ACC112 (cell line): ENCODE results near the gene TMC1.
"Not testable (repeated sequence)": the region's sequence is repeated elsewhere in the genome, so short reads cannot be mapped to it uniquely, and the experiment has no call there.

Experiments
- H2AFZ ChIP-seq: fragments of 200-600 bp; sonication (generic); one replicate; pipeline ENCODE4 v1.6.0; 2017; ENCODE audit warnings: antibody characterized with exemption, low read length; ENCODE audit not compliant: unreplicated experiment
- H3K27ac ChIP-seq: fragments of 200-600 bp; sonication (generic); 2 replicates; pipeline ENCODE4 v1.5.1; 2014; ENCODE audit warnings: low read depth, mild to moderate bottlenecking, antibody characterized with exemption, low read length, moderate library complexity
- H3K27me3 ChIP-seq: fragments of 200-600 bp; sonication (generic); 2 replicates; pipeline ENCODE4 v1.6.1; 2014; ENCODE audit warnings: mild to moderate bottlenecking, antibody characterized with exemption, low read length, moderate library complexity, mixed read lengths; ENCODE audit not compliant: insufficient read depth
- H3K36me3 ChIP-seq: fragments of 200-600 bp; sonication (generic); 2 replicates; pipeline ENCODE4 v1.6.1; 2016; ENCODE audit warnings: mild to moderate bottlenecking, antibody characterized with exemption, low read length, moderate library complexity, mixed read lengths; ENCODE audit not compliant: insufficient read depth
- H3K4me1 ChIP-seq: fragments of 200-600 bp; sonication (generic); one replicate; pipeline ENCODE4 v1.6.1; 2016; ENCODE audit warnings: low read length, mixed read lengths; ENCODE audit not compliant: insufficient read depth, unreplicated experiment, control insufficient read depth
- H3K4me3 ChIP-seq: fragments of 200-600 bp; sonication (generic); 2 replicates; pipeline ENCODE4 v1.5.1; 2014; ENCODE audit warnings: mild to moderate bottlenecking, low read depth, low read length
- H3K79me2 ChIP-seq: fragments of 200-600 bp; sonication (generic); one replicate; pipeline ENCODE4 v1.6.0; 2016; ENCODE audit warnings: low read length; ENCODE audit not compliant: control insufficient read depth, unreplicated experiment, insufficient read depth

The TMC1 gene

DNA sequence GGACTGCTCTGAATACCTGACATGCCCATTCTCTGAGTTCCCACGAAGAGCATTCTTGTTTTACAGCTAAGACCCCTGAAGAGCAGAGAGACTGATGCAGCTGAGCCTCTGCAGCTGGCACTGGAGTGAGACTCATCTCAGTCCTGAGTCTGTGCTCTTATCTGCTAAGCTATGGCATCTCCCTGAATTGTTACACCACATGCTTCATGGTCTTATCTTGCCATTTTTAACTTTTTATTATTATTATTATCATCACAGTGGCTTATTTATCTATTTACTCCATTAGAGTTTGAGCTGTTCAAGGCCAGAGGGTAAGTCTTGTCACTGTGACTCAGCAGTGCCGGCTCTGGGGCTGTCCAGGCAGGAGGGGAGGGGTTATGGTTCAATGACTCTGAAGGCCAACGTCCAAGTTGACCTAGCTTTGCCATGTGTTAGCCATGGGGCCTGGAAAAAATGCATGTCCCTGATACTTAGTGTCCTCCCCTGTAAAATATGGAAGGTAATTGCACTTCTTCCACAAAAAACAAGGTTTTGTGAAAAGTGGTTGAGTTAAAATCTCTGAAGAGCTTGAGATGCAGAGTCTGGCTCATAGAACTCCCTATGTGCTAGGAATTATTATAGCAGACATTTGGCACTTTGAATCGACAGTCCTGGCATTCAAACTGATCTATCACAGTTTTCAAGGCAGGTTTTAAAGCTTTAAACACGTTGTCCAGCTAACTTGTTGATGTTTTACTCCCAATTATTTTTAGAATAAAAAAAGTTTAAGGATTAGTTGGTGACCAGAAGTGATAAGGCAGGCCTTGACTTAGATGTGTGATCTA lies 336.9 kb downstream of the TMC1 start:
- no peaks in the 10 kb centered on the region for H3K79me2 ChIP-seq
- H3K4me1 ChIP-seq: peaks cover 13% of the 10 kb centered on the region
- H3K27ac ChIP-seq: peak overlapping the region; percentile 29
- peak overlapping the region; percentile 86 for H2AFZ ChIP-seq
- no peaks in the 10 kb centered on the region for H3K36me3 ChIP-seq
- H3K4me3 ChIP-seq: no peak overlapping the region
- no peaks in the 10 kb centered on the region for H3K27me3 ChIP-seq

GRCh38 chr9:72862788-72863187 lies 341.4 kb downstream of the TMC1 start:
- H3K79me2 ChIP-seq, H3K36me3 ChIP-seq, H3K27me3 ChIP-seq, H3K27ac ChIP-seq, H3K4me1 ChIP-seq, H2AFZ ChIP-seq, H3K4me3 ChIP-seq: not testable (repeated sequence)

DNA sequence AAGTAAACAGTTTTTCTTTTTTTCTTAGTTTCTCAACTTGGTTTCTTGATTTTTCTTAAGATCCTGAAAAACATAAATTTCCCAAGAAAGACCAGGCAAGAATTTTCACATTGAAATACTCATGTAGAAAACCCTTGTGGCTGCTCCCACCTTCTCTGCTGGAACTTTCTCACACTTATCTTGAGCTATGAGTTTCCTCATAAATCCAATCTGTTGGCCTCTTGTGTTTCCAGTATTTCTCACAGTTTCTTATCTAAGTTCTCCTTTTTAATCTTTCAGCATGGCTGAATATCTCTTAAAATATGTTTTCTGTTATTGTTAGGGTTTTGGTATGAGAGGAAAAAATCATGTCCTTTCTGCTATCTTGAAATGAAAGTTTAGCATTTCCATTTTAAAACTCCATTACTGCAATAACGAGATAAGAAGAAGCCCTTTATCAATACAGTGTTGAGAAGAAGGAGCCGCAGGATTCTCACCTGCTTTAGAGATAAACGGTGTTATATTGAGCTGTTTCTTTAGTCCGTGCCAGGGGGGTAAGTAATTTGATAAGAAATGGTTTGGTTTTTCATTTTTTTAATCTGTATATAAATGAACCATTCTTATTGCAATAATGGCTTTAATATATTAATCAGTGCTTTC lies 342.2 kb downstream of the TMC1 start:
- no peak overlapping the region for H3K27ac ChIP-seq
- H3K4me1 ChIP-seq: peaks cover 2% of the 10 kb centered on the region
- H3K27me3 ChIP-seq: no peaks in the 10 kb centered on the region
- no peaks in the 10 kb centered on the region for H3K79me2 ChIP-seq
- no peak overlapping the region for H3K4me3 ChIP-seq
- no peak overlapping the region for H2AFZ ChIP-seq
- no peaks in the 10 kb centered on the region for H3K36me3 ChIP-seq

- no peak overlapping the region for H2AFZ ChIP-seq
- no peaks in the 10 kb centered on the region for H3K79me2 ChIP-seq
- no peaks in the 10 kb centered on the region for H3K4me1 ChIP-seq
- no peak overlapping the region for H3K27ac ChIP-seq
- H3K27me3 ChIP-seq: no peaks in the 10 kb centered on the region
- no peak overlapping the region for H3K4me3 ChIP-seq
- H3K36me3 ChIP-seq: no peaks in the 10 kb centered on the region
Observed at GRCh38 chr9:72864327-72864726, 342.9 kb downstream of the TMC1 start.

DNA sequence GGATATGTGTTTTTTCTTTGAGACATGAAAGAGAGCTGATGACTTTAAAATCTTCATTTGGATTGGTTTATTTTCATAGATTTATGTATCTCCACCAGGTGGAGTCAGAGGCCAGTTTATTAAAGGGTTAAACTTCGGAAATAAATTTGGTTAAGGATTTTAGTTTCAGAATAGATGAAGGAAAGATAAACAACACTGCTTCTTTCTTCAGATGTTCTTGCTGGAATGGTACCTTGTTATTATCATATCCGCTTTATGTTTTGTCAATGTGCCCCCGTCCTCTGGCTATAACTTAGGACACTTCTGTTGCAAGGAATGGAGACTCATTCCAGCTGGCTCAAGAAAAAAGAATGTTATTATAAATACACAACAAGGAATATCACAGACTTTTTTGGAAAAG lies 350.3 kb downstream of the TMC1 start:
- Histone ChIP-seq H3K27ac (no peak overlapping the region), H2AFZ (peak overlapping the region; percentile 61), H3K4me1 (peaks cover 5% of the 10 kb centered on the region), H3K79me2 (no peaks in the 10 kb centered on the region), H3K36me3 (no peaks in the 10 kb centered on the region), H3K4me3 (peak overlapping the region; percentile 48), H3K27me3 (no peaks in the 10 kb centered on the region)

DNA sequence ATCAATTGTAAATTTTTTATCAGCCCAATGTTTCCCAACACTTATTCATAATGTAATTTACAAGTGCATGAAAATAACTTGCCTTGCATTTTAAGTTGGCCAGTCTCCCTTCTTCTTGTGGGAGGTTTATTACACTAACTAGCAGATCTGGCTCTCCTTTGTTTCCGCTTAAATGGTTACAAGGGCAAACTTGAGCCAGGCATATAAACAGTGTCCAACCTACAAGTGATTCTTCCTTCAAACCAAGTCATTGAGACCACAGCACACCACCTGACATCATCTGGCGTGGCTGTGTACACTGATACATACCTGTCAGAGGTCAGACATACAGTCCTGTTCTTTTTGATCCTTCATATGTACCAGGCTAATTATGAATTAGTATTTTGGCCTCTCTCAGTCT lies 351.3 kb downstream of the TMC1 start:
- Histone ChIP-seq H2AFZ (no peak overlapping the region), H3K4me3 (no peak overlapping the region), H3K27ac (no peak overlapping the region), H3K79me2 (no peaks in the 10 kb centered on the region), H3K27me3 (no peaks in the 10 kb centered on the region), H3K36me3 (no peaks in the 10 kb centered on the region), H3K4me1 (peaks cover 5% of the 10 kb centered on the region)

- H3K36me3 ChIP-seq: no peaks in the 10 kb centered on the region
- H3K4me1 ChIP-seq: peaks cover 5% of the 10 kb centered on the region
- no peaks in the 10 kb centered on the region for H3K79me2 ChIP-seq
- no peak overlapping the region for H2AFZ ChIP-seq
- H3K27me3 ChIP-seq: no peaks in the 10 kb centered on the region
- no peak overlapping the region for H3K27ac ChIP-seq
- H3K4me3 ChIP-seq: no peak overlapping the region
Observed at GRCh38 chr9:72873456-72873855, 352.0 kb downstream of the TMC1 start.

DNA sequence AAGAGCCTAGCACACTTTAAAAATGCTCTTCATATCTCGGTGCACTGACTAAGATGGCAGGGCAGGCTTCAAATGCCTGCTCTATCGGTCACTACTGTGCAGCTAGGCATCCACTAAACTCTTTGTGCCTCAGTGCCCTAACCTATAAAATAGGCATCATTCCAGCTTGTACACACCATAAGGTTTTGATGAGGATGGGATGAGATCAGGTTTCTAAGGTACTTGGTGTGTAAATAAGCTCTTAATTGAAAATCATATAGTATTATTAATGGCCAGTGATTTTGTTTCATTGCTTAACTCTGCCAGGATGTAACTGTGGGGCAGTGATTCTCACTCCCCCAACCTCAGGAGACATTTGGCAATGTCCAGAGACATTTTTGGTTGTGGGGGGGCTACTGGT lies 352.9 kb downstream of the TMC1 start:
- Histone ChIP-seq H3K4me1 (peaks cover 5% of the 10 kb centered on the region), H3K36me3 (no peaks in the 10 kb centered on the region), H3K27ac (no peak overlapping the region), H2AFZ (no peak overlapping the region), H3K79me2 (no peaks in the 10 kb centered on the region), H3K4me3 (no peak overlapping the region), H3K27me3 (no peaks in the 10 kb centered on the region)

GRCh38 chr9:72875221-72875620 lies 353.8 kb downstream of the TMC1 start:
- Histone ChIP-seq H3K27me3 (no peaks in the 10 kb centered on the region), H3K79me2 (no peaks in the 10 kb centered on the region), H3K4me1 (peaks cover 5% of the 10 kb centered on the region), H3K36me3 (no peaks in the 10 kb centered on the region), H3K27ac (no peak overlapping the region), H2AFZ (no peak overlapping the region), H3K4me3 (no peak overlapping the region)

- no peaks in the 10 kb centered on the region for H3K79me2 ChIP-seq
- H3K27ac ChIP-seq: no peak overlapping the region
- no peak overlapping the region for H3K4me3 ChIP-seq
- no peak overlapping the region for H2AFZ ChIP-seq
- H3K4me1 ChIP-seq: no peaks in the 10 kb centered on the region
- no peaks in the 10 kb centered on the region for H3K36me3 ChIP-seq
- H3K27me3 ChIP-seq: no peaks in the 10 kb centered on the region
Observed at GRCh38 chr9:72880821-72881220, 359.4 kb downstream of the TMC1 start.
